GM23248 (cell line): ENCODE data around the gene IGFALS. TPM values are rescaled to one million over a fixed set of nuclear protein-coding genes. Genes with fewer than 3 reads are reported as not detected.

Source experiments
- DNase-seq: peaks from one replicate; pipeline ENCODE4 v3.0.0-alpha.2; 2015
- H2AFZ ChIP-seq: fragments of 200-600 bp; sonication (generic); 2 replicates; pipeline ENCODE4 v1.6.1; 2016; ENCODE audit warnings: antibody characterized with exemption
- H3F3A ChIP-seq: fragments of 200-600 bp; sonication (generic); 2 replicates; pipeline ENCODE4 v1.6.1; 2016; ENCODE audit warnings: mild to moderate bottlenecking, antibody characterized with exemption, mixed run types; ENCODE audit not compliant: insufficient read depth
- H3K27ac ChIP-seq: fragments of 200-600 bp; sonication (generic); 2 replicates; pipeline ENCODE4 v1.5.1; 2016; ENCODE audit warnings: mild to moderate bottlenecking
- H3K27me3 ChIP-seq: fragments of 200-600 bp; sonication (generic); replicated peaks from 2 replicates; pipeline ENCODE4 v1.6.1; 2016; ENCODE audit warnings: mild to moderate bottlenecking; ENCODE audit not compliant: insufficient read depth
- H3K36me3 ChIP-seq: fragments of 200-600 bp; sonication (generic); 2 replicates; pipeline ENCODE4 v1.6.1; 2016; ENCODE audit warnings: low read depth, mild to moderate bottlenecking
- H3K4me1 ChIP-seq: fragments of 200-600 bp; sonication (generic); 2 replicates; pipeline ENCODE4 v1.6.1; 2016; ENCODE audit warnings: mild to moderate bottlenecking; ENCODE audit not compliant: insufficient read depth
- H3K4me2 ChIP-seq: fragments of 200-600 bp; sonication (generic); one replicate; pipeline ENCODE4 v1.6.1; 2016; ENCODE audit warnings: mild to moderate bottlenecking; ENCODE audit not compliant: unreplicated experiment
- H3K4me3 ChIP-seq: fragments of 200-600 bp; sonication (generic); 2 replicates; pipeline ENCODE4 v1.5.1; 2016; ENCODE audit warnings: mild to moderate bottlenecking
- H3K79me2 ChIP-seq: fragments of 200-600 bp; sonication (generic); 2 replicates; pipeline ENCODE4 v1.6.1; 2016; ENCODE audit warnings: mild to moderate bottlenecking; ENCODE audit not compliant: insufficient read depth
- H3K9ac ChIP-seq: fragments of 200-600 bp; sonication (generic); 2 replicates; pipeline ENCODE4 v1.6.1; 2016; ENCODE audit warnings: mild to moderate bottlenecking
- H3K9me2 ChIP-seq: fragments of 200-600 bp; sonication (generic); 2 replicates; pipeline ENCODE4 v1.6.1; 2016; ENCODE audit warnings: mixed run types, mild to moderate bottlenecking, moderate library complexity; ENCODE audit not compliant: insufficient read depth
- H3K9me3 ChIP-seq: fragments of 200-600 bp; sonication (generic); one replicate; pipeline ENCODE4 v1.6.1; 2017; ENCODE audit warnings: low read depth
- H4K20me1 ChIP-seq: fragments of 200-600 bp; sonication (generic); 2 replicates; pipeline ENCODE4 v1.6.0; 2016; ENCODE audit not compliant: insufficient read depth
- EZH2 ChIP-seq: fragments of 200-600 bp; sonication (generic); IDR thresholded peaks from 2 replicates; pipeline ENCODE4 v1.6.1; 2018; ENCODE audit warnings: antibody characterized with exemption, mild to moderate bottlenecking; ENCODE audit not compliant: insufficient read depth, poor library complexity, severe bottlenecking
- EZH2phosphoT487 ChIP-seq: fragments of 200-600 bp; sonication (generic); IDR thresholded peaks from 2 replicates; pipeline ENCODE4 v1.6.1; 2018; ENCODE audit warnings: antibody characterized with exemption, moderate library complexity, mild to moderate bottlenecking, low read depth; ENCODE audit not compliant: insufficient read depth
- WGBS, 2 experiments: methylation state at CpG; one replicate each; pipeline ENCODE4 v1.1.6; 2015 to 2017; ENCODE audit warnings: low lambda C conversion rate in 2 of 2, low coverage in 1 of 2; ENCODE audit errors: missing lambda C conversion rate in 2 of 2; 5-methylcytosine and 5-hydroxymethylcytosine counted together
- in situ Hi-C: fragments of 300-500 bp; cut with MboI; formaldehyde crosslinking; loops from 2 replicates; pipeline ENCODE4 v1.15.0; 2020
- polyA plus RNA-seq: library from polyadenylated mRNA; unstranded; fragments of >200 nt; fragmentation: Nextera tagmentation; extraction: Ambion mirVana; gene quantifications from 2 replicates; pipeline ENCODE4 v1.2.1, GENCODE V29; 2016
- total RNA-seq: library from RNA; depleted of rRNA; stranded (reverse); fragments of >200 nt; shearing (Covaris generic); gene quantifications from 2 replicates; pipeline ENCODE4 v1.2.3, GENCODE V29; 2014

The IGFALS gene
- total and polyA plus RNA-seq, 2 experiments from 2014 or later, result not detected

GRCh38 chr16:1781758-1782407 is 11.6 kb downstream of the IGFALS start:
- H3K9me3 ChIP-seq, result no peaks in the 10 kb centered on the region
- no peaks in the 10 kb centered on the region for H4K20me1 ChIP-seq
- peak overlapping the region; percentile 42; the same call in 1 of the 2 replicates for H2AFZ ChIP-seq
- DNase-seq, result peak; percentile 72
- in situ Hi-C loops, result no loop called here
- H3K9me2 ChIP-seq, result no peaks in the 10 kb centered on the region
- no peaks in the 10 kb centered on the region for H3K4me1 ChIP-seq
- peak overlapping the region; percentile 83 for H3K4me3 ChIP-seq
- WGBS, 2 experiments, result 2% methylated on average over 42 to 53 of the region's 70 CpGs
- peaks cover 52% of the 10 kb centered on the region for H3K79me2 ChIP-seq
- H3K27me3 ChIP-seq, result no peaks in the 10 kb centered on the region
- 0 out of 2 replicates have a peak, but pooled peaks cover 8% of the 10 kb centered on the region for H3F3A ChIP-seq
- H3K27ac ChIP-seq, result peak overlapping the region; percentile 34
- H3K36me3 ChIP-seq, result no peaks in the 10 kb centered on the region
- peak overlapping the region; percentile 76 for H3K9ac ChIP-seq
- peak overlapping the region; percentile 81 for H3K4me2 ChIP-seq
- no peak for TF ChIP-seq EZH2
- no peak for TF ChIP-seq EZH2phosphoT487

GRCh38 chr16:1781254-1781653 is 12.3 kb downstream of the IGFALS start:
- no peaks in the 10 kb centered on the region for H3K9me2 ChIP-seq
- H4K20me1 ChIP-seq, result no peaks in the 10 kb centered on the region
- peak overlapping the region; percentile 83 for H3K4me3 ChIP-seq
- H3K4me1 ChIP-seq, result no peaks in the 10 kb centered on the region
- H3K27ac ChIP-seq, result no peak overlapping the region
- H2AFZ ChIP-seq, result no peak overlapping the region
- peak overlapping the region; percentile 76 for H3K9ac ChIP-seq
- H3K79me2 ChIP-seq, result peaks cover 50% of the 10 kb centered on the region
- H3K9me3 ChIP-seq, result no peaks in the 10 kb centered on the region
- no peak for DNase-seq
- peak overlapping the region; percentile 81 for H3K4me2 ChIP-seq
- 0 out of 2 replicates have a peak, but pooled peaks cover 8% of the 10 kb centered on the region for H3F3A ChIP-seq
- no peaks in the 10 kb centered on the region for H3K27me3 ChIP-seq
- no peaks in the 10 kb centered on the region for H3K36me3 ChIP-seq
- WGBS, 2 experiments, result 71 to 74% methylated on average over 17 to 20 of the region's 20 CpGs
- in situ Hi-C loops, result no loop called here
- TF ChIP-seq EZH2phosphoT487, result no peak
- no peak for TF ChIP-seq EZH2

GRCh38 chr16:1780677-1781072 is 12.8 kb downstream of the IGFALS start:
- Histone ChIP-seq H3K4me3 (0 out of 2 replicates have a peak overlapping the region, but pooled peaks have one; percentile 83), H3K4me2 (no peak overlapping the region), H3K4me1 (no peaks in the 10 kb centered on the region), H3K9ac (peak overlapping the region; percentile 76; the same call in 1 of the 2 replicates), H3K9me3 (no peaks in the 10 kb centered on the region), H3K27me3 (no peaks in the 10 kb centered on the region), H3K27ac (no peak overlapping the region), H3K9me2 (no peaks in the 10 kb centered on the region), H2AFZ (no peak overlapping the region), H3F3A (0 out of 2 replicates have a peak, but pooled peaks cover 8% of the 10 kb centered on the region), H3K79me2 (peaks cover 49% of the 10 kb centered on the region), H3K36me3 (no peaks in the 10 kb centered on the region), H4K20me1 (no peaks in the 10 kb centered on the region)
- TF ChIP-seq EZH2, result no peak
- no peak for TF ChIP-seq EZH2phosphoT487
- in situ Hi-C loops, result no loop called here
- WGBS, 2 experiments, result 82 to 87% methylated on average over 6 of the region's 6 CpGs
- DNase-seq, result no peak

- Histone ChIP-seq H3K27me3 (no peaks in the 10 kb centered on the region), H3K9ac (no peak overlapping the region), H3K79me2 (peaks cover 49% of the 10 kb centered on the region), H2AFZ (no peak overlapping the region), H3K9me3 (no peaks in the 10 kb centered on the region), H3K36me3 (no peaks in the 10 kb centered on the region), H3K4me2 (no peak overlapping the region), H3F3A (0 out of 2 replicates have a peak, but pooled peaks cover 8% of the 10 kb centered on the region), H3K9me2 (no peaks in the 10 kb centered on the region), H4K20me1 (no peaks in the 10 kb centered on the region), H3K27ac (no peak overlapping the region), H3K4me3 (no peak overlapping the region), H3K4me1 (no peaks in the 10 kb centered on the region)
- no peak for DNase-seq
- no peak for TF ChIP-seq EZH2phosphoT487
- TF ChIP-seq EZH2, result no peak
- in situ Hi-C loops, result no loop called here
- 78 to 82% methylated on average over 24 to 27 of the region's 27 CpGs for WGBS, 2 experiments
Observed at GRCh38 chr16:1779741-1780676, 13.5 kb downstream of the IGFALS start.
